ENCODE results near the gene PCBP3.

The PCBP3 gene

DNA sequence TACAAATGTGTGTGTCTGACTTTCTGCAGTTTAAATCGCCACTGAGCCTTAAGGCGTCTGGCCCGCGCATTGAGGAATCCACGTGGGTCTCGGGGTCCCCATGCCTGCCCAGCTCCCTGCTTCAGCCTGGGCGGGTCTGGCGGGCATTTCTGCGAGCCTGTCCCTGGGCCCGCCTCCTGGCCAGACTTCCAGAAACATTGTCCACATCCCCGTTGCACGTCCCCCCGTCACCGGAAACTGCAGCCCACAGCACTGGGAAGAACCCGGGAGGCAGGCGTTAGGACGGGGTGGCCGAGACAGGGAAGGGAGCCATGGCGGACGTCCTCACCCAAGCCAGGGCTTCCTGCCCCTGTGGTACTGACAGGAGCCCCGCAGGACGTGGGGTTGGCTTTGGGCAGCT, 225.0 kb downstream of the PCBP3 start:
- TF ChIP-seq, protein P1, sequence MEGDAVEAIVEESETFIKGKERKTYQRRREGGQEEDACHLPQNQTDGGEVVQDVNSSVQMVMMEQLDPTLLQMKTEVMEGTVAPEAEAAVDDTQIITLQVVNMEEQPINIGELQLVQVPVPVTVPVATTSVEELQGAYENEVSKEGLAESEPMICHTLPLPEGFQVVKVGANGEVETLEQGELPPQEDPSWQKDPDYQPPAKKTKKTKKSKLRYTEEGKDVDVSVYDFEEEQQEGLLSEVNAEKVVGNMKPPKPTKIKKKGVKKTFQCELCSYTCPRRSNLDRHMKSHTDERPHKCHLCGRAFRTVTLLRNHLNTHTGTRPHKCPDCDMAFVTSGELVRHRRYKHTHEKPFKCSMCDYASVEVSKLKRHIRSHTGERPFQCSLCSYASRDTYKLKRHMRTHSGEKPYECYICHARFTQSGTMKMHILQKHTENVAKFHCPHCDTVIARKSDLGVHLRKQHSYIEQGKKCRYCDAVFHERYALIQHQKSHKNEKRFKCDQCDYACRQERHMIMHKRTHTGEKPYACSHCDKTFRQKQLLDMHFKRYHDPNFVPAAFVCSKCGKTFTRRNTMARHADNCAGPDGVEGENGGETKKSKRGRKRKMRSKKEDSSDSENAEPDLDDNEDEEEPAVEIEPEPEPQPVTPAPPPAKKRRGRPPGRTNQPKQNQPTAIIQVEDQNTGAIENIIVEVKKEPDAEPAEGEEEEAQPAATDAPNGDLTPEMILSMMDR (IDR thresholded peaks at IDR 0.05): no peak
- no peak for TF ChIP-seq ZFX (IDR thresholded peaks at IDR 0.05; ENCODE audit: borderline replicate concordance)
- H3K27ac ChIP-seq: no peak overlapping the region

- TF ChIP-seq, protein P1 (IDR thresholded peaks at IDR 0.05): no peak
- no peak for TF ChIP-seq ZFX (IDR thresholded peaks at IDR 0.05; ENCODE audit: borderline replicate concordance)
- no peak overlapping the region for H3K27ac ChIP-seq
These were observed 225.8 kb downstream of the PCBP3 start for GRCh38 chr21:45869121-45870007.

- H3K27ac ChIP-seq: no peak overlapping the region
These were observed 226.9 kb downstream of the PCBP3 start for GRCh38 chr21:45870421-45870820.

DNA sequence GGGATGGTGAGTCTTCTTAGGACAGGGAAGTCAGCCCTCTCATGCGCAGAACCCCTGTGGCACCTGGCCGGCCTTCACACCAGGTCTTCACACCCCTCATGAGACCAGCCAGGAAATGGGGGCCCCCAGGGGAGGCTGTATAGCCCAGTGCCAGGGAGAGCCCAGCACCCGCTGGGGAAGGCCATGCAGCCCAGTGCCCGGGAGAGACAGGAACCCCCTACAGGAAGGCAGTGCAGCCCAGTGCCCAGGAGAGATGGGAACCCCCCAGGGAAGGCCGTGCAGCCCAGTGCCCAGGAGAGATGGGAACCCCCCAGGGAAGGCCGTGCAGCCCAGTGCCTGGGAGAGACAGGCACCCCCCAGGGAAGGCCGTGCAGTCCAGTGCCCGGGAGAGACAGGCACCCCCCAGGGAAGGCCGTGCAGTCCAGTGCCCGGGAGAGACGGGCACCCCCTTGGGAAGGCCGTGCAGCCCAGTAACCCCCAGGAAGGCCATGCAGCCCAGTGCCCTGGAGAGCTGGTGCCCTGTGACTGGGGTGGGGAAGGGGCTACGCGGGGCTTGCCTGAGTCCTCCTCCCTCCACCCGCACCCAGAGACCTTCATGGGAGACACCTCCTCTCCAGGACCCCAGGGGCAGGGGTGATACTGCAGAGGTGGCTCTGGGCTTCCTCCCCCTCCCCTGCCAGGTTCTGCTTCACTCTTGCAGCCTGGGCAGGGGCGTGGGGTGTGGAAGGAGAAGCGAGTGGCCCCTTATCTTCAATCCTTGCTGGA, 227.5 kb downstream of the PCBP3 start:
- no peak for TF ChIP-seq ZFX (IDR thresholded peaks at IDR 0.05; ENCODE audit: borderline replicate concordance)
- TF ChIP-seq, protein P1 (IDR thresholded peaks at IDR 0.05): no peak

More at GRCh38 chr21:45870421-45870820, 226.9 kb downstream of the PCBP3 start:
- TF ChIP-seq, protein P1 (IDR thresholded peaks at IDR 0.05): no peak
- TF ChIP-seq ZFX (IDR thresholded peaks at IDR 0.05; ENCODE audit: borderline replicate concordance): no peak

DNA sequence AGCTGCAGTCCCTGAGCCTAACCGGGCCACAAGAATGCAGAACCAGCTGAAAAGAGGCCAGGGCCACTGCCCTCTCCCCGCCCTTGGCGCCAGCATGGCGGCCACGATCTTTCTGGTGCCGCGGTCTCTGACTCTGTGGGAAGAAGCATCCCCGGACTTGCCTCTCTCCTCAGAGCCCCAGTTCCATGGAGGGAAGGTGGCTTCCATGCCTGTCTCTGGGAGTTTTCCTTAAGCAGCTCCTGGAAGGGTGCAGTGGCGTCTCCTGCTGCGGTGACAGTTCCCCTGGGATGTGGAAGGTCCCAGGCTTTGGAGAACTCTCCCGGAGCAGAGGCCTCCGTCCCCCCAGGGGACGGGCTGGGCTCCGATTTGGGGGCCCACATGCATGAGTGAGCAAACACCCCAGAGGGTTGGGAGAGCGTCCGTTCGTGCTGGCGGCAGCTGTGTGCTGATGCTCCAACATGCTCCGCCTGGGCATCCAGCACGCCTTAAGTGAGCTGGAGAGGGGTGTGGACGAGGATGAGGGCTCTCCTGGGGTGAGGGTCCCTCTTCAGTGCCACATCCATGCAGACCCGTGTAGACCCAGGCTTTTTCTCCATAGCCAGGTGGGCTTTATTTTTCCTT, 228.2 kb downstream of the PCBP3 start:
- H3K27ac ChIP-seq: no peak overlapping the region
- TF ChIP-seq ZFX (IDR thresholded peaks at IDR 0.05; ENCODE audit: borderline replicate concordance): no peak
- TF ChIP-seq, protein P1 (IDR thresholded peaks at IDR 0.05): no peak

More for the DNA sequence above, 227.5 kb downstream of the PCBP3 start:
- H3K27ac ChIP-seq: no peak overlapping the region

GRCh38 chr21:45872471-45872870, 228.9 kb downstream of the PCBP3 start:
- no peak overlapping the region for H3K27ac ChIP-seq
- no peak for TF ChIP-seq ZFX (IDR thresholded peaks at IDR 0.05; ENCODE audit: borderline replicate concordance)
- TF ChIP-seq, protein P1 (IDR thresholded peaks at IDR 0.05): no peak

Measured in 22Rv1 (cell line).